ENCODE data around the gene EIF1AX. TPM values are rescaled to one million over a fixed set of nuclear protein-coding genes. Genes with fewer than 3 reads are reported as not detected.

EIF1AX gene
- polyA plus RNA-seq, 4 donors: 27.5 to 87.9 (median 43.0) TPM

GRCh38 chrX:20089845-20090244 lies 51.8 kb downstream of the EIF1AX start:
- FAIRE-seq (no peak), DNase-seq (no peak)
- 70 to 80% (median 70%) methylated on average over 6 of the region's 6 CpGs for WGBS, 3 donors
- Histone ChIP-seq H3K4me1 (ENCODE audit: control insufficient read depth in 3 of 3, insufficient read depth in 2 of 3, low read depth in 1 of 3, low read length in 2 of 3) (no peaks in the 10 kb centered on the region), H3K36me3 (ENCODE audit: control insufficient read depth in 3 of 3, insufficient read depth in 2 of 3, low read depth in 1 of 3, low read length in 3 of 3) (no peaks in the 10 kb centered on the region), H3K9me3 (ENCODE audit: control insufficient read depth in 2 of 2, insufficient read depth in 1 of 2, low read depth in 1 of 2, low read length in 1 of 2) (no peaks in the 10 kb centered on the region), H3K4me3 (ENCODE audit: low read depth in 1 of 3, low read length in 3 of 3) (no peak overlapping the region), H3K27me3 (ENCODE audit: control insufficient read depth in 3 of 3, insufficient read depth in 3 of 3, low read length in 3 of 3) (no peaks in the 10 kb centered on the region), H3K27ac (ENCODE audit: low read depth in 1 of 3, low read length in 2 of 3) (no peak overlapping the region)

DNA sequence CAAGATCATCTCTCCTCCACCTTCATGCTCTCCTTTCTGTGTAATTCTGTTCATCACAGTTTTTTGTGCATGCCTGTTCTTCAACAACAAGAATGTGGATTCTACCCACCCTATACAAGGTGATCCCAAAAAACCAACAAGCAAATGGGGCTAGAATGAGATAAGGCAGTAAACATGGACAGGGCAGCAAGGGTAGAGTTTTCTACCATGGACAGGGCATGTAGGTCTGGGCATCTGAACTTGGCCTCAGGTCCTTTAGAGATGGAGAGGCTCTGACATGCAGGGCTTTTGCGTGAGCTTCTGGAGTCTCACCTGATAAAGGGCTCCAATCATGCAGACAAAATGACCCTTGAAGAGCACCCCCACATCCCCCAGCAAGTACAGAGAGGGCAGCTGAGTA lies 61.4 kb downstream of the EIF1AX start:
- Histone ChIP-seq H3K4me1 (ENCODE audit: control insufficient read depth in 3 of 3, insufficient read depth in 2 of 3, low read depth in 1 of 3, low read length in 2 of 3) (no peaks in the 10 kb centered on the region), H3K4me3 (ENCODE audit: low read depth in 1 of 3, low read length in 3 of 3) (no peak overlapping the region), H3K27me3 (ENCODE audit: control insufficient read depth in 3 of 3, insufficient read depth in 3 of 3, low read length in 3 of 3) (no peaks in the 10 kb centered on the region), H3K36me3 (ENCODE audit: control insufficient read depth in 3 of 3, insufficient read depth in 2 of 3, low read depth in 1 of 3, low read length in 3 of 3) (no peaks in the 10 kb centered on the region), H3K9me3 (ENCODE audit: control insufficient read depth in 2 of 2, insufficient read depth in 1 of 2, low read depth in 1 of 2, low read length in 1 of 2) (no peaks in the 10 kb centered on the region), H3K27ac (ENCODE audit: low read depth in 1 of 3, low read length in 2 of 3) (no peak overlapping the region)
- DNase-seq (no peak), FAIRE-seq (no peak)
- 82 to 90% (median 88%) methylated on average over 1 of the region's 1 CpG for WGBS, 3 donors

Other genes starting within 250 kb of the EIF1AX start
- 10 to 100 TPM in 1 of 4 donors, 1 to 10 TPM in 3; 2.3 to 17.9 (median 3.4) TPM for gene BCLAF3, start 150.8 kb downstream of the EIF1AX start, polyA plus RNA-seq
- 1 to 10 TPM; 2.0 to 4.2 (median 2.2) TPM for gene MAP7D2, start 24.9 kb downstream of the EIF1AX start, polyA plus RNA-seq
- gene RPS6KA3, start 125.1 kb upstream of the EIF1AX start, polyA plus RNA-seq: 10 to 100 TPM; 11.1 to 55.5 (median 16.6) TPM

Data from small intestine (tissue), 7 donors.